ENCODE measurements around the gene ZRANB1. TPM values are rescaled to one million over a fixed set of nuclear protein-coding genes. Genes with fewer than 3 reads are reported as not detected.

Gene ZRANB1
- total and polyA plus RNA-seq, 2 donors (not counting 1 experiment from before 2014, with no cell fraction given) = 26.5 to 39.3 TPM

GRCh38 chr10:125009661-125010161, 67.8 kb downstream of the ZRANB1 start:
- peaks cover 4% of the 10 kb centered on the region for H3K36me3 ChIP-seq (ENCODE audit: control insufficient read depth, insufficient read depth, low read length)
- TF ChIP-seq EZH2 (IDR thresholded peaks at IDR 0.05; ENCODE audit: low read length, missing control alignments) = no peak
- no peak for TF ChIP-seq CTCF (conservative IDR thresholded peaks at IDR 0.05 in 1 of 2, IDR thresholded peaks at IDR 0.05 in 1 of 2; ENCODE audit: low read depth in 1 of 2, low read length in 2 of 2)
- H3K9me3 ChIP-seq (ENCODE audit: control insufficient read depth, insufficient read depth, low read depth, low read length) = no peaks in the 10 kb centered on the region
- no peak overlapping the region for H2AFZ ChIP-seq (ENCODE audit: low read length)
- no peak overlapping the region for H3K4me2 ChIP-seq (ENCODE audit: extremely low read depth, insufficient read depth, low read length)
- no peaks in the 10 kb centered on the region for H3K27me3 ChIP-seq (ENCODE audit: control insufficient read depth, insufficient read depth, low read length)
- no peak for DNase-seq (ENCODE audit: low read depth in 2 of 2)
- H4K20me1 ChIP-seq (ENCODE audit: control insufficient read depth, extremely low read depth, insufficient read depth, low read length) = peaks cover 4% of the 10 kb centered on the region
- H3K27ac ChIP-seq (ENCODE audit: insufficient read depth, low read length) = no peak overlapping the region
- H3K4me1 ChIP-seq (ENCODE audit: control insufficient read depth, extremely low read depth, insufficient read depth, low read length) = peaks cover 17% of the 10 kb centered on the region
- H3K79me2 ChIP-seq (ENCODE audit: control insufficient read depth, insufficient read depth, low read length) = peaks cover 49% of the 10 kb centered on the region
- H3K4me3 ChIP-seq (replicated peaks in 1 of 4; ENCODE audit: control extremely low read depth in 1 of 4, insufficient read depth in 1 of 4, low read depth in 3 of 4, low read length in 4 of 4) = no peak overlapping the region
- H3K9ac ChIP-seq (ENCODE audit: insufficient read depth, low read length) = no peak overlapping the region

- Histone ChIP-seq H2AFZ (ENCODE audit: low read length) (no peak overlapping the region), H3K36me3 (ENCODE audit: control insufficient read depth, insufficient read depth, low read length) (peaks cover 4% of the 10 kb centered on the region), H3K4me1 (ENCODE audit: control insufficient read depth, extremely low read depth, insufficient read depth, low read length) (peaks cover 23% of the 10 kb centered on the region), H4K20me1 (ENCODE audit: control insufficient read depth, extremely low read depth, insufficient read depth, low read length) (peaks cover 4% of the 10 kb centered on the region), H3K9me3 (ENCODE audit: control insufficient read depth, insufficient read depth, low read depth, low read length) (no peaks in the 10 kb centered on the region), H3K4me2 (ENCODE audit: extremely low read depth, insufficient read depth, low read length) (no peak overlapping the region), H3K9ac (ENCODE audit: insufficient read depth, low read length) (no peak overlapping the region), H3K27ac (ENCODE audit: insufficient read depth, low read length) (no peak overlapping the region), H3K79me2 (ENCODE audit: control insufficient read depth, insufficient read depth, low read length) (peaks cover 47% of the 10 kb centered on the region), H3K4me3 (replicated peaks in 1 of 4; ENCODE audit: control extremely low read depth in 1 of 4, insufficient read depth in 1 of 4, low read depth in 3 of 4, low read length in 4 of 4) (no peak overlapping the region), H3K27me3 (ENCODE audit: control insufficient read depth, insufficient read depth, low read length) (no peaks in the 10 kb centered on the region)
- no peak for DNase-seq (ENCODE audit: low read depth in 2 of 2)
- TF ChIP-seq CTCF (conservative IDR thresholded peaks at IDR 0.05 in 1 of 2, IDR thresholded peaks at IDR 0.05 in 1 of 2; ENCODE audit: low read depth in 1 of 2, low read length in 2 of 2) (no peak), EZH2 (IDR thresholded peaks at IDR 0.05; ENCODE audit: low read length, missing control alignments) (no peak)
These were observed 68.4 kb downstream of the ZRANB1 start for GRCh38 chr10:125010362-125010761.

GRCh38 chr10:125011171-125011925, 69.4 kb downstream of the ZRANB1 start:
- DNase-seq (ENCODE audit: low read depth in 2 of 2) = no peak
- TF ChIP-seq EZH2 (IDR thresholded peaks at IDR 0.05; ENCODE audit: low read length, missing control alignments) = no peak
- TF ChIP-seq CTCF (conservative IDR thresholded peaks at IDR 0.05 in 1 of 2, IDR thresholded peaks at IDR 0.05 in 1 of 2; ENCODE audit: low read depth in 1 of 2, low read length in 2 of 2) = no peak
- Histone ChIP-seq H3K4me3 (replicated peaks in 1 of 4; ENCODE audit: control extremely low read depth in 1 of 4, insufficient read depth in 1 of 4, low read depth in 3 of 4, low read length in 4 of 4) (no peak overlapping the region), H3K79me2 (ENCODE audit: control insufficient read depth, insufficient read depth, low read length) (peaks cover 41% of the 10 kb centered on the region), H2AFZ (ENCODE audit: low read length) (no peak overlapping the region), H3K4me2 (ENCODE audit: extremely low read depth, insufficient read depth, low read length) (no peak overlapping the region), H3K27ac (ENCODE audit: insufficient read depth, low read length) (no peak overlapping the region), H3K36me3 (ENCODE audit: control insufficient read depth, insufficient read depth, low read length) (peaks cover 4% of the 10 kb centered on the region), H3K27me3 (ENCODE audit: control insufficient read depth, insufficient read depth, low read length) (no peaks in the 10 kb centered on the region), H3K9me3 (ENCODE audit: control insufficient read depth, insufficient read depth, low read depth, low read length) (no peaks in the 10 kb centered on the region), H4K20me1 (ENCODE audit: control insufficient read depth, extremely low read depth, insufficient read depth, low read length) (peaks cover 4% of the 10 kb centered on the region), H3K4me1 (ENCODE audit: control insufficient read depth, extremely low read depth, insufficient read depth, low read length) (peaks cover 32% of the 10 kb centered on the region), H3K9ac (ENCODE audit: insufficient read depth, low read length) (no peak overlapping the region)

Data from fibroblast of lung (primary cell).